Trophoblast cell (in vitro differentiated cells and primary cell): ENCODE results near the gene XRN2.

Source experiments
- DNase-seq, 2 donors: peaks; one replicate each; pipeline ENCODE4 v3.0.0-alpha.2; 2016
- H2AFZ ChIP-seq: 2 replicates; pipeline ENCODE4 v1.6.1; 2013; ENCODE audit warnings: low read length, moderate library complexity, mild to moderate bottlenecking; ENCODE audit not compliant: insufficient read depth, poor library complexity
- H2AK5ac ChIP-seq: 2 replicates; pipeline ENCODE4 v1.6.1; 2013; ENCODE audit warnings: mild to moderate bottlenecking, low read length
- H2BK120ac ChIP-seq: 2 replicates; pipeline ENCODE4 v1.6.1; 2013; ENCODE audit warnings: low read length, mild to moderate bottlenecking, moderate library complexity; ENCODE audit not compliant: insufficient read depth, poor library complexity
- H2BK12ac ChIP-seq: 2 replicates; pipeline ENCODE4 v1.6.1; 2013; ENCODE audit warnings: mild to moderate bottlenecking, low read length, moderate library complexity
- H2BK5ac ChIP-seq: 2 replicates; pipeline ENCODE4 v1.6.1; 2013; ENCODE audit warnings: low read length, low read depth, moderate library complexity, mild to moderate bottlenecking; ENCODE audit not compliant: poor library complexity
- H3K14ac ChIP-seq: 2 replicates; pipeline ENCODE4 v1.6.1; 2013; ENCODE audit warnings: mild to moderate bottlenecking, low read length
- H3K18ac ChIP-seq: 2 replicates; pipeline ENCODE4 v1.6.1; 2013; ENCODE audit warnings: mild to moderate bottlenecking, low read length
- H3K23ac ChIP-seq: 2 replicates; pipeline ENCODE4 v1.6.1; 2013; ENCODE audit warnings: low read length
- H3K27ac ChIP-seq: 2 replicates; pipeline ENCODE4 v1.5.1; 2013; ENCODE audit warnings: low read depth, mild to moderate bottlenecking, inconsistent platforms, low read length, moderate library complexity
- H3K27me3 ChIP-seq: 2 replicates; pipeline ENCODE4 v1.6.1; 2013; ENCODE audit warnings: inconsistent platforms, mild to moderate bottlenecking, low read length, moderate library complexity; ENCODE audit not compliant: insufficient read depth
- H3K36me3 ChIP-seq, 2 experiments: 1 replicate in 1 of 2; 2 replicates in 1 of 2; pipeline ENCODE4 v1.6.1; 2013; ENCODE audit warnings: low read length in 2 of 2, mild to moderate bottlenecking in 2 of 2, moderate library complexity in 1 of 2; ENCODE audit not compliant: insufficient read depth in 2 of 2, control insufficient read depth in 1 of 2
- H3K4ac ChIP-seq: 2 replicates; pipeline ENCODE4 v1.6.1; 2013; ENCODE audit warnings: low read depth, mild to moderate bottlenecking, low read length, moderate library complexity
- H3K4me1 ChIP-seq, 2 experiments: 1 replicate in 1 of 2; 2 replicates in 1 of 2; pipeline ENCODE4 v1.6.1; 2013; ENCODE audit warnings: low read length in 2 of 2, mild to moderate bottlenecking in 2 of 2, moderate library complexity in 1 of 2; ENCODE audit not compliant: insufficient read depth in 2 of 2, control insufficient read depth in 1 of 2
- H3K4me2 ChIP-seq: 2 replicates; pipeline ENCODE4 v1.6.1; 2013; ENCODE audit warnings: inconsistent platforms, mild to moderate bottlenecking, low read length, moderate library complexity
- H3K4me3 ChIP-seq: 2 replicates; pipeline ENCODE4 v1.5.1; 2013; ENCODE audit warnings: mild to moderate bottlenecking, low read depth, low read length, inconsistent platforms
- H3K79me1 ChIP-seq: one replicate; pipeline ENCODE4 v1.6.1; 2013; ENCODE audit warnings: low read length
- H3K79me2 ChIP-seq: 2 replicates; pipeline ENCODE4 v1.6.1; 2013; ENCODE audit warnings: low read length, mild to moderate bottlenecking; ENCODE audit not compliant: control insufficient read depth, insufficient read depth, poor library complexity
- H3K9ac ChIP-seq: 2 replicates; pipeline ENCODE4 v1.6.1; 2013; ENCODE audit warnings: mild to moderate bottlenecking, low read length
- H3K9me3 ChIP-seq: 2 replicates; pipeline ENCODE4 v1.6.1; 2013; ENCODE audit warnings: low read depth, mild to moderate bottlenecking, control low read depth, inconsistent platforms, low read length; ENCODE audit not compliant: insufficient read depth
- H4K12ac ChIP-seq: 2 replicates; pipeline ENCODE4 v1.6.1; 2013; ENCODE audit warnings: low read depth, mild to moderate bottlenecking, low read length, moderate library complexity
- H4K8ac ChIP-seq: 2 replicates; pipeline ENCODE4 v1.6.1; 2013; ENCODE audit warnings: low read depth, mild to moderate bottlenecking, low read length, moderate library complexity
- H4K91ac ChIP-seq: one replicate; pipeline ENCODE4 v1.6.1; 2013; ENCODE audit warnings: low read depth, mild to moderate bottlenecking, low read length, moderate library complexity
- WGBS: extraction: QIAGEN DNeasy Blood & Tissue Kit; methylation state at CpG from one replicate; pipeline ENCODE4 v1.1.7; 2013; ENCODE audit warnings: missing lambda C conversion rate; ENCODE audit not compliant: insufficient read length, insufficient coverage; ENCODE audit errors: extremely low coverage; 5-methylcytosine and 5-hydroxymethylcytosine counted together

XRN2 gene

GRCh38 chr20:21270806-21271205 lies 32.3 kb upstream of the XRN2 start:
- Histone ChIP-seq H2AFZ (no peak overlapping the region), H3K36me3 (no peaks in the 10 kb centered on the region), H3K4me2 (no peak overlapping the region), H3K9ac (no peak overlapping the region), H3K18ac (no peak overlapping the region), H3K27ac (no peak overlapping the region), H4K8ac (no peak overlapping the region), H3K14ac (no peak overlapping the region), H2AK5ac (no peak overlapping the region), H3K4me3 (no peak overlapping the region), H3K79me1 (no peaks in the 10 kb centered on the region), H3K4ac (no peak overlapping the region), H3K23ac (no peak overlapping the region), H2BK120ac (no peak overlapping the region), H3K9me3 (peaks cover 8% of the 10 kb centered on the region), H3K4me1 (peaks cover 0 to 2% of the 10 kb centered on the region in 2 experiments), H3K27me3 (no peaks in the 10 kb centered on the region), H4K91ac (no peak overlapping the region), H2BK5ac (no peak overlapping the region), H2BK12ac (no peak overlapping the region), H3K79me2 (no peaks in the 10 kb centered on the region), H4K12ac (no peak overlapping the region)
- no peak for DNase-seq
- WGBS: no CpG with 5 or more reads among the region's 8 CpGs

- Histone ChIP-seq H3K9me3 (no peaks in the 10 kb centered on the region), H2AK5ac (no peak overlapping the region), H2AFZ (no peak overlapping the region), H3K4ac (no peak overlapping the region), H2BK120ac (no peak overlapping the region), H3K9ac (no peak overlapping the region), H2BK5ac (no peak overlapping the region), H4K12ac (no peak overlapping the region), H3K18ac (no peak overlapping the region), H4K8ac (no peak overlapping the region), H3K27me3 (no peaks in the 10 kb centered on the region), H3K4me1 (peaks cover 0 to 2% of the 10 kb centered on the region in 2 experiments), H3K14ac (no peak overlapping the region), H3K4me2 (no peak overlapping the region), H3K23ac (no peak overlapping the region), H2BK12ac (no peak overlapping the region), H3K36me3 (no peaks in the 10 kb centered on the region), H3K79me1 (no peaks in the 10 kb centered on the region), H3K79me2 (no peaks in the 10 kb centered on the region), H4K91ac (no peak overlapping the region), H3K27ac (no peak overlapping the region), H3K4me3 (no peak overlapping the region)
- DNase-seq: peak; percentile 51 to 84
Observed at GRCh38 chr20:21272279-21272678, 30.9 kb upstream of the XRN2 start.

GRCh38 chr20:21272679-21273078 lies 30.5 kb upstream of the XRN2 start:
- Histone ChIP-seq H2BK12ac (no peak overlapping the region), H3K9me3 (no peaks in the 10 kb centered on the region), H3K79me1 (no peaks in the 10 kb centered on the region), H3K36me3 (no peaks in the 10 kb centered on the region), H3K18ac (no peak overlapping the region), H4K12ac (no peak overlapping the region), H3K4me1 (peaks cover 0 to 2% of the 10 kb centered on the region in 2 experiments), H2BK120ac (no peak overlapping the region), H3K4ac (no peak overlapping the region), H3K27ac (no peak overlapping the region), H3K23ac (no peak overlapping the region), H4K8ac (no peak overlapping the region), H4K91ac (no peak overlapping the region), H3K4me2 (no peak overlapping the region), H3K14ac (no peak overlapping the region), H3K79me2 (no peaks in the 10 kb centered on the region), H3K27me3 (no peaks in the 10 kb centered on the region), H2BK5ac (no peak overlapping the region), H3K9ac (no peak overlapping the region), H3K4me3 (no peak overlapping the region), H2AK5ac (no peak overlapping the region), H2AFZ (no peak overlapping the region)
- DNase-seq: no peak
- WGBS: no CpG with 5 or more reads among the region's 3 CpGs

- H3K4me1 ChIP-seq: peaks cover 0 to 2% of the 10 kb centered on the region in 2 experiments
- no CpG with 5 or more reads among the region's 8 CpGs for WGBS
Observed at GRCh38 chr20:21273755-21274386, 29.3 kb upstream of the XRN2 start.

More at GRCh38 chr20:21273755-21274386, 29.3 kb upstream of the XRN2 start:
- Histone ChIP-seq H2BK5ac (no peak overlapping the region), H3K4me2 (no peak overlapping the region), H3K36me3 (no peaks in the 10 kb centered on the region), H4K91ac (no peak overlapping the region), H3K9me3 (no peaks in the 10 kb centered on the region), H3K79me2 (no peaks in the 10 kb centered on the region), H2BK120ac (no peak overlapping the region), H4K12ac (no peak overlapping the region), H3K9ac (no peak overlapping the region), H3K27ac (no peak overlapping the region), H2AK5ac (no peak overlapping the region), H3K4me3 (no peak overlapping the region), H3K18ac (no peak overlapping the region), H3K4ac (no peak overlapping the region), H3K27me3 (no peaks in the 10 kb centered on the region), H4K8ac (no peak overlapping the region), H3K23ac (no peak overlapping the region), H2BK12ac (no peak overlapping the region), H3K79me1 (no peaks in the 10 kb centered on the region), H2AFZ (no peak overlapping the region), H3K14ac (no peak overlapping the region)
- no peak for DNase-seq
